ENCODE data around the gene HNRNPA2B1.
"Not testable (repeated sequence)": the region's sequence is repeated elsewhere in the genome, so short reads cannot be mapped to it uniquely, and the experiment has no call there.

Gene HNRNPA2B1

DNA sequence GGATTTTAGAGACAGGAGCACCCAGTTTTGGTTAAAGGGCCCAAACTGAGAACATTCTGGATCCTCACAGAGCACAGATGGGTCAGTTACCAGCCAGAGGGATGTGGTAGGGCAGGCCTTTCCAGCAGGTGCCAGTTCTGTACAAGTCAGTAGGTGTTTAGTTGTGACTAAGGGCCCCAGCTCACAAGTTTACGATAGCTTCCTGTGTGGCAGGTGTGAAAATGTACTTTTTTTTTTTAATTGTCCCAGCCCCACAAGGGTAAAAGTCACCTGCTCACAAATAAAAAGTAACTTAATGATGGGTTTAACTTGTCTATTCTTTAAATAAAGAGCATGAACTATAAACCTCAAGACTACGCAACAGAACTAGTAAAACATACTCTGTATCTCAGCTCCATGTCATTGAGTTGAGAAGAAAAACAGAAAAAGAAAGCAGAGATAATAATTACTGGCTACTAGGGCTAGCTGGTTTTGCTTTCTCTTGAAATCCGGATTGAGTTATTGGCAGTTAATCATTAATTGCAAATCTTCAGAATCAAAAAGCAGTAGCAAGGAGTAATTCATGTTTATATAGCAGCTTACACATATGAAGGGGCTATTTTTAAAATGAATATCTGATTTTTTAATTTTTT lies 33.1 kb downstream of the HNRNPA2B1 start:
- peaks cover 53% of the 10 kb centered on the region for H3K4me1 Mint-ChIP-seq (ENCODE audit: low read depth)
- peak overlapping the region; percentile 81 for H3K27ac Mint-ChIP-seq
- H3K36me3 Mint-ChIP-seq (ENCODE audit: low read depth), result peaks cover 34% of the 10 kb centered on the region
- H3K27me3 Mint-ChIP-seq, result no peaks in the 10 kb centered on the region
- peak overlapping the region; percentile 51 for H3K4me3 Mint-ChIP-seq
- H3K9me3 Mint-ChIP-seq, result no peaks in the 10 kb centered on the region

DNA sequence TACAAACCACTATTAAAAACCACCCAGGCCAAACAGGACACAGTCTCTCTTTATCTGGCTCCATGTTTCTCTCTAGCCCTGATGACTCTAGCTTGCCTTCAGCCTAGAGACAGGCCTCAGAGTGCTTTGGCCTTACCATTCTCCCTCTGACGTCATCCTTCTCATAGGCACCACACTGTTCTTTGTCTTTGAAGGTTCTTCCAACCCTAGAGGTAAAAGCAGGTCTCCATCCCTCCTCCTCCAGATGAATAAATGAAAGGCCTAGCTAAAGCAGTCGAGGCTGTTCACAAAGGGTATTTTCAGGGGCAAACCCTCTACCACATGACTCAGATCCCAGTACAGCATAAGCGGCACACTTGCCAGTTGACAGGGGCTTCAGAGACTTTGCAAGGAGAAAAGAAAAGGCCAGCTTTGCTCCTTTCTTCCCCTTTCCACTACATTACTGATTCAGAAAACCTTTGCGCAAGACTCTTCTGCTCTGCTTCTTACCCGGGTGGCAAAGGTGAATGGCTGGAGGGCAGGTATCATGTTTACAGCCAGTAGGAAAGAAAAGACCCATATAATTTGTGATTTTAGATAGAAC lies 33.8 kb downstream of the HNRNPA2B1 start:
- Mint-ChIP-seq H3K4me3 (peak overlapping the region; percentile 51), H3K4me1 (ENCODE audit: low read depth) (peaks cover 60% of the 10 kb centered on the region), H3K27ac (peak overlapping the region; percentile 81), H3K36me3 (ENCODE audit: low read depth) (peaks cover 29% of the 10 kb centered on the region), H3K27me3 (no peaks in the 10 kb centered on the region), H3K9me3 (no peaks in the 10 kb centered on the region)

DNA sequence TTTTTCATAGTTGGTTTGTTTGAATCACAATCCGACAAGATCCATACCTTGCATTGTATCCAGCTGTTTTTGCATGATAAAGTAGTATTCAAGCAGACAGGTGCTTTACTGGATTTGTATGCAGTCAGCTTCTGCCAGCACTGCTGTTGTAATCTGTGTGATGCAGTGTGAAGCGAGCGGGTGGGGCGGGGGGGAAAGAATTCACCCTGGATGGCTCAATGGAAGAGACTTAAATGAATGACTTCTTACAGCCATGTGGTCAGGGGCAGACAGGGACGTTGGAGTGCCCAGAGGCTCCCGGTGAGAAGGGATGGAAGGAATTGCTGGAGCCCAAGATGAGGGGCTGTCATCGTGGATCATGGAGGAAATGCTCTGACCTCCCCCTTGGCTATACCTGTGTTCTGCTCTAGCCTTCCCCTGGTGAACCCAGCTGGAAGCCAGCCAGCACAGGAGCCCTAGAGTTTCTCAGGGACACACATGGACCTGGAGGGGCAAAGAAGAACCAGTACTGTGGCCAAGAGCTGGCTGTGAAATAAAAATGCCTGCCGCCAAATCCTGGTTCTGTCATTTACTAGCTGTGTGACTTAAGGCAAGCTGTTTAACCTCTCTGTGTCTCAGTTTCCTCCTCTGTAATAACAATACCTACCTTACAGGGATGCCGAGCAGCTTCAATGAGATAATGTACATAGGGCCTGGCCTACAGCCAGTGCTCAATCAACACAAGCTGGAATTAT lies 34.4 kb downstream of the HNRNPA2B1 start:
- peak overlapping the region; percentile 81 for H3K27ac Mint-ChIP-seq
- H3K36me3 Mint-ChIP-seq (ENCODE audit: low read depth), result peaks cover 24% of the 10 kb centered on the region
- H3K4me1 Mint-ChIP-seq (ENCODE audit: low read depth), result peaks cover 65% of the 10 kb centered on the region
- no peaks in the 10 kb centered on the region for H3K27me3 Mint-ChIP-seq
- peak overlapping the region; percentile 51 for H3K4me3 Mint-ChIP-seq
- no peaks in the 10 kb centered on the region for H3K9me3 Mint-ChIP-seq

DNA sequence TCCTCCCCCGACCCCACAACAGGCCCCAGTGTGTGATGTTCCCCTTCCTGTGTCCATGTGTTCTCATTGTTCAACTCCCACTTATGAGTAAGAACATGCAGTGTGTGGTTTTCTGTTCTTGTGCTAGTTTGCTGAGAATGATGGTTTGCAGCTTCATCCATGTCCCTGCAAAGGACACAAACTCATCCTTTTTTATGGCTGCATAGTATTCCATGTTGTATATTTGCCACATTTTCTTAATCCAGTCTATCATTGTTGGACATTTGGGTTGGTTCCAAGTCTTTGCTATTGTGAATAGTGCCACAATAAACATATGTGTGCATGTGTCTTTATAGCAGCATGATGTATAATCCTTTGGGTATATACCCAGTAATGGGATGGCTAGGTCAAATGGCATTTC lies 36.7 kb downstream of the HNRNPA2B1 start:
- Mint-ChIP-seq H3K4me1 (ENCODE audit: low read depth) (peaks cover 86% of the 10 kb centered on the region), H3K36me3 (ENCODE audit: low read depth) (peaks cover 25% of the 10 kb centered on the region), H3K27ac (peak overlapping the region; percentile 70)
- H3K27me3 Mint-ChIP-seq, H3K4me3 Mint-ChIP-seq, H3K9me3 Mint-ChIP-seq: not testable (repeated sequence)

DNA sequence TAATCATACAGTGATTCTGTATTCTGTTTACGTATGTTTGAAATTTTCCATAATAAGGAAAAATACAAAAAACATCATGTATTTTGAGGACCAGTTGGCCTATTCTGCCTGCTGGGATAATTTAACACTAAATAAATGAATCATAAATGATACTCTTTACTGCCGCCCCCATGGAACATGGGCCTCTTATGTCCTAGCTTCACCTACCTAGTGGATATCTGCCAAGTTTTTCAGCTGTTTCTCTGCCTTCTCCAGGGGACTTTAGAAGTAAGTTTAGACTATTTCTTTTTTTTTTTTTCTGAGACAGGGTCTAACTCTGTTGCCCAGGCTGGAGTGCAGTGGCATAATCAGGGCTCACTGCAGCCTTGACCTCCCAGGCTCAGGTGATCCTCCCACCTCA lies 38.1 kb downstream of the HNRNPA2B1 start:
- Mint-ChIP-seq H3K9me3 (no peaks in the 10 kb centered on the region), H3K27ac (peak overlapping the region; percentile 52), H3K4me1 (ENCODE audit: low read depth) (peaks cover 90% of the 10 kb centered on the region), H3K36me3 (ENCODE audit: low read depth) (peaks cover 36% of the 10 kb centered on the region), H3K4me3 (no peak overlapping the region), H3K27me3 (no peaks in the 10 kb centered on the region)

DNA sequence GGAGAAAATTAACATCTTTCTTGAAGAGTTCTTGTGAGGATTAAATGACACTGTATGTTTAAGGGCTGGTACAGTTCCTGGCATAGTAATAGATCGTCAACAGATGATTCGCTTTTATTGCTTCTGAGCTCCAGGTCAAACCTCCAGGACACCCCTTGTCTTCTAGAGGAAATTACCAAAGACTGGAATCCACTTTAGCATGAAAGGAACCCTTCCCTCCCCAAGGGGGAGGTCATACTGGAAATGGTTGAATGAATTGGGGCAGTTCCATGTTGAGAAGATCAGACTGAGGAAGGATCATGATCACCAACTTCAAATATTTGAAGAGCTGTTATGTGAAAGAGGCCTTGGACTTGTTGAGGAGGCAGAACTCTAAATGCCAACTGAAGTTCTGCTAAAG lies 39.6 kb downstream of the HNRNPA2B1 start:
- Mint-ChIP-seq H3K27me3 (no peaks in the 10 kb centered on the region), H3K4me3 (no peak overlapping the region), H3K9me3 (no peaks in the 10 kb centered on the region), H3K4me1 (ENCODE audit: low read depth) (peaks cover 90% of the 10 kb centered on the region), H3K27ac (peak overlapping the region; percentile 81), H3K36me3 (ENCODE audit: low read depth) (peaks cover 37% of the 10 kb centered on the region)

DNA sequence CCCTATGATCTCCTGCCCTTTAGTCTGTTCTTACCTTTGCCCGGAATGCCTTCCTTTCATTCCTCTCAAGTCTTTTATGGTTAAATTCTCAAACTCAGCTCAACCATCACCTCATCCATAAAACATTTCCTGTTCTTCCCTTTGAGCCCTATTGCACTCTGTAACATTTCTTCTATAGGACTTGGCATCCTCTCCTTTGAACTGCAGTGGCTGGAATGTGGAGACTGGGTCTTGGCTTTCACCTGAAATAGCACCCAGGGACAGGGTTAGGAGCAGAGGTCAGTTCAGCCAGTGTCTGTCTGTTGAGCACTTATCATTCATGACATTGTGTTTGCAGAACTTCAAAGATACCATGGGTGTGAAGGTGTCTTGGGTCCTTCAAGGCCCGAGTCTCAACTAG lies 41.3 kb downstream of the HNRNPA2B1 start:
- H3K4me3 Mint-ChIP-seq, result peak overlapping the region; percentile 60
- no peaks in the 10 kb centered on the region for H3K27me3 Mint-ChIP-seq
- no peaks in the 10 kb centered on the region for H3K9me3 Mint-ChIP-seq
- H3K4me1 Mint-ChIP-seq (ENCODE audit: low read depth), result peaks cover 93% of the 10 kb centered on the region
- peak overlapping the region; percentile 92 for H3K27ac Mint-ChIP-seq
- H3K36me3 Mint-ChIP-seq (ENCODE audit: low read depth), result peaks cover 42% of the 10 kb centered on the region

DNA sequence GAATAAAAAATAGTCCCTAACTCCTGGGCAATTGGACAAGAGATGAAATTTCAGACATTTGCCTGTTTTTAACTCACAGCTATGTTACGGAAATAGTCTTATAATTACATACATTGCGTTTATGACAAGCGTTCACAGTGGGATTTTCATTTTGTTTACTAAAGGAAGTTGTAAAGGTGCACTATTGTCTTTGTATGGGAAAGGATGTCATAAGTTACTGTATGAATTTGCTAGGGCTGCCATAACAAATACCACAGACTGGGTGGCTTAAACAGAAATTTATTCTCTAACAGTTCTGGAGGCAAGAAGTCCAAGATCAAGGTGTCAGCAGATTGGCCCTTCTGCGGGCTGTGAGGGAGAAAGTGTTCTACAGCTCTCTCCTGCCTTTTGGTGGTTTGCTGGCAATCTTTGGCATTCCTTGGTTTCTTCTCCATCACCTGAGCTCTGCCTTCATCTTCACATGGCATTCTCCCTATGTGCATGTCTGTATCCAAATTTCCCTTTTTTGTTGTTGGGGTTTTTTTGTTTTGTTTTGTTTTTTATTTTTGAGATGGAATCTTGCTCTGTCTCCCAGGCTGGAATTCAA lies 42.9 kb downstream of the HNRNPA2B1 start:
- peaks cover 41% of the 10 kb centered on the region for H3K36me3 Mint-ChIP-seq (ENCODE audit: low read depth)
- no peaks in the 10 kb centered on the region for H3K9me3 Mint-ChIP-seq
- no peaks in the 10 kb centered on the region for H3K27me3 Mint-ChIP-seq
- H3K4me3 Mint-ChIP-seq, result peak overlapping the region; percentile 91
- peak overlapping the region; percentile 92 for H3K27ac Mint-ChIP-seq
- peaks cover 93% of the 10 kb centered on the region for H3K4me1 Mint-ChIP-seq (ENCODE audit: low read depth)

DNA sequence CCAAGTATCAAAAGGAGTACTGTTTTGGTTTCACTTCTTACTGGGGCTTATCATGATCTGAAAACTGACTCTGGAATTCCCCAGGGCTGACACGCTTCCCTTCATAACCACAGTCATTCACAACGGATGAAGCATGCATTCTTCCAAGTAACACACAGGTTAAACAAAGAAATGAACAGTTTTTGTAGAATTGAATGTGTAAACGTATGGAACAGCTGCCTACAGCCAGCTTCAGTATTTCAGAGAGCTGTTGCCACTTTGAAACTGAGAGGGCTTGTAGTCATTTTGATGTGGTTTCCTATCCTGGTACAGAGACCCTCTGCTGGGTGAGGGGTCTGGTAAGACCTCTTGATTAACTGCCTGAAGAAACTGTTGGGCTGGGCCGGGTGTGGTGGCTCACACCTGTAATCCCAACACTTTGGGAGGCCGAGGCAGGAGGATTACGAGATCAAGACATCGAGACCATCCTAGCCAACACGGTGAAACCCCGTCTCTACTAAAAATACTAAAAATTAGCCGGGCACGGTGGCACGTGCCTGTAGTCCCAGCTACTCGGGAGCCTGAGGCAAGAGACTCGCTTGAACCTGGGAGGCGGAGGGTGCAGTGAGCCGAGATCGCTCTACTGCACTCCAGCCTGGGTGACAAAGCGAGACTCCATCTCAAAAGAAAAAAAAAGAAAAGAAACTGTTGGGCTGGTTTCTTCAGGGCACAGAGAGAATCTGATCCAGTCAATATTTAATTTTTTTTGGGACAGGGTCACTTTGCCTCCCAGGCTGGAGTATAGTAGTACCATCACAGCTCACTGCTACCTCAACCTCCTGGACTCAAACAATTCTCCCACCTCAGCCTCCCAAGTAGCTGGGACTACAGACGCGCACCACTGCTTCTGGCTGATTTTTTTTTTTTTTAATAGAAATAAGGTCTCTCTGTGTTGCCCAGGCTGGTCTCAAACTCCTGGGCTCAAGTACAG lies 43.8 kb downstream of the HNRNPA2B1 start:
- Mint-ChIP-seq H3K27me3 (no peaks in the 10 kb centered on the region), H3K27ac (peak overlapping the region; percentile 92), H3K4me1 (ENCODE audit: low read depth) (peaks cover 86% of the 10 kb centered on the region), H3K36me3 (ENCODE audit: low read depth) (peaks cover 41% of the 10 kb centered on the region), H3K4me3 (peak overlapping the region; percentile 91), H3K9me3 (no peaks in the 10 kb centered on the region)

DNA sequence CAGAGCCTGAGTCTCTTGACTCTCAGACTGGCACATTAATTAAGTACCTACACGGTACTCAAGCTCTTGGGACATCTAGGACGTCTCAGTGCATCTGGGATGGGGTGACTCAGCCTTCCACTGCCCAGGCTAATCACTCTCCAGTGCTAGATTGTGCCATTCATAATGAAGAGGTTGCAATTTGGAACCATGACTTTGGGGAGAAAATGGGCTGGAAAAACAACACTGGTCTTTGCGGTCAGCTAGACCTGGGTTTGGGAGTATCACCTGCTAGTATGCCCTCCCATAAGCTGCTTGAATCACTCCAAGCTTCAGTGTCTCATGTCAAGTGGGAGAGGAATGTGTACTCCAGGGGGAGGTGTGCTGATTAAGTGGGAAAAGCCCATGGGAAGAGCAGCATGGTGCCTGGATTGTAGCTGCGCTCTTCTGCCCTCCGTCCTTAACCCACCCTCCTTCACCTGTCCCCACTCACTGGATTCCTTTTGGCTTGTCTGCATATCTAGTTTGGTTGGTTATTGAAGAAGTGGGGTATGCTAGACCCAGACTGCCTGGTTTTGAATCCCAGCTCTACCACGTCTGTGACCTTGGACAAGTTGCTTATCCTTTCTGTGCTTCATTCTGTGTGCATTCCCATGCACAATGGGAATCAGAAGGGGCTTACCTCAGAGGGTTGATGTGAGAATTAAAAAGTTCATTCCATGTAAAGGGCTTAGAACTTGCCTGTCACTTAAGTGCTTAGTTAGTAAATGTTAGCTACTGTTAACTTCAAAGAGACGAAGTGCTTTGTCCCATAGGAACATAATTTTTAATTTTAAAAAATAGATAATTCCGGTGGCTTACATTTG lies 44.8 kb downstream of the HNRNPA2B1 start:
- H3K27ac Mint-ChIP-seq, result peak overlapping the region; percentile 92
- H3K4me1 Mint-ChIP-seq (ENCODE audit: low read depth), result peaks cover 88% of the 10 kb centered on the region
- H3K27me3 Mint-ChIP-seq, result no peaks in the 10 kb centered on the region
- peak overlapping the region; percentile 91 for H3K4me3 Mint-ChIP-seq
- no peaks in the 10 kb centered on the region for H3K9me3 Mint-ChIP-seq
- H3K36me3 Mint-ChIP-seq (ENCODE audit: low read depth), result peaks cover 38% of the 10 kb centered on the region

DNA sequence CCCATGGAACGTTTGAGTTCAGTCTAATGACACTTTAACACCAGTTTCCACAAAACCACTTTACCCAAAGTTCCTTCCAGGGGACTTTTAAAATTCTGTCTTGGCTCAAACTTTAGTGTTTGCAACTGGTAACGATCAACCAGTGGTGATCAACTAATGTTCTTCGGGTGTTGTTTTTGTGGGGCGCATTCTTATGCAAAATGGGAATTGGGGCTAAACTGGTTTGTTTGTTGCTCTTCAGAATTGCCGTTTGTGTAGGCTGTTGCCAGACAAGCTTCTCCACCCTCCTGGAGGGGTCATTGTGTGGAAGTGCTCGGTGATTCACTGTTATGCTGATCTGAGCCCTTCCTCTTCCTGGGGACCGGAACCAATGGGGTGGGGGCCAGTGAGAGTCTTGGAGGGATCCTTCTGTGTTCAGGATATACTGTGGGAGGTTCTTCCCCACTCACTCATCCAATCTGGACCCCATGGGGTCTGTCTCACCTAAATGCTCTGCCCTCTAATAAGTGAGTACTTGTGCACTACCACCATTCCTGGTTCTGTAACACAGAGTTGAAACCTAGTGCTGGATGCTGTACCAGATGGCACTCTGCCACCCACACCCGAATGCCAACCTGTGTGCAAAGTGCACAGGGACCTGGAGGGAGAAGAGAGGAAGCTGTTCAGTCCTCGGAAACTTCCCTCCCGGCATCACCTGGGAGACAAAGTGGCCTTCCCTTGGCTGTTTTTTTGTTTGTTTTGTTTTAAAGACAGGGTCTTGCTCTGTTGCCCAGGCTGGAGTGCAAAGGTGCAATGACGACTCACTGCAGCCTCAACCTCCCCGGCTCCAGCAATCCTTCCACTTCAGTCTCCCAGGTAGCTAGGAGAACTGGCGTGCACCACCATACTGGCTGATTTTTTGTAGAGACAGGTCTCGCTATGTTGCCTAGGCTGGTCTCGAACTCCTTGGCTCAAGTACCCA lies 46.4 kb downstream of the HNRNPA2B1 start:
- peaks cover 25% of the 10 kb centered on the region for H3K36me3 Mint-ChIP-seq (ENCODE audit: low read depth)
- peaks cover 73% of the 10 kb centered on the region for H3K4me1 Mint-ChIP-seq (ENCODE audit: low read depth)

DNA sequence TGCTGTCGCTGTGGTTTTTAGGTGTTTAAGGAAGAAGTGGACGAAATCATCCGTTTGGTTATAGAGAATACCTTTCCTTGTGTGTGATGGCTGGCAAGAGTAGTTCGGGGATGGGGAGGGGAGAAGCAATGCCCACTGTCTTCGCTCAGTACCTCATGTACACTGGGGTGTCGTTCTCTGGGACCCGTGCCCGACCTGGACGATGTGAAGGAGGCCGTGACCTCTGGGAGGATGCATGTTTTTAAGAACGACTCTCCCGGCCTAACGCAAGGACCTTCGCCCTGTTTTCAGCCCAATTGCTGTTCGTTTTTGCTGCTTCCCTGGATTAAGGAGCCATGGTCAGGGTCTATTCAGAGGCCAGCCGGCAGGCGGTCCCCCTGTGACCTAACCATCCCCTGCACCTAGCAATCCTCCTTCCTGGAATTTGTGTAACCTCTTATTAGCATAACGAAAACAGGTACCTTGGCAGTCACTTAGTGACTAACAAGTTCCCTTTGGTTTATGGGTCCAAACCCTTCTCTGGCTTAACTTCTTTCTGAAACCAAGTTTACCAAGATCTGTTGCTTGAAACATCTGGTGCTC lies 47.2 kb downstream of the HNRNPA2B1 start:
- peaks cover 19% of the 10 kb centered on the region for H3K36me3 Mint-ChIP-seq (ENCODE audit: low read depth)
- H3K4me3 Mint-ChIP-seq, result peak overlapping the region; percentile 91
- peak overlapping the region; percentile 95 for H3K27ac Mint-ChIP-seq
- peaks cover 65% of the 10 kb centered on the region for H3K4me1 Mint-ChIP-seq (ENCODE audit: low read depth)
- no peaks in the 10 kb centered on the region for H3K27me3 Mint-ChIP-seq
- no peaks in the 10 kb centered on the region for H3K9me3 Mint-ChIP-seq

More for the DNA sequence above, 46.4 kb downstream of the HNRNPA2B1 start:
- Mint-ChIP-seq H3K4me3 (peak overlapping the region; percentile 91), H3K27ac (peak overlapping the region; percentile 95), H3K27me3 (no peaks in the 10 kb centered on the region), H3K9me3 (no peaks in the 10 kb centered on the region)
